ACC112 (cell line): Measurements from ENCODE around the gene SLC15A1.

Source experiments
- H2AFZ ChIP-seq: fragments of 200-600 bp; sonication (generic); one replicate; pipeline ENCODE4 v1.6.0; 2017; ENCODE audit warnings: antibody characterized with exemption, low read length; ENCODE audit not compliant: unreplicated experiment
- H3K27ac ChIP-seq: fragments of 200-600 bp; sonication (generic); 2 replicates; pipeline ENCODE4 v1.5.1; 2014; ENCODE audit warnings: low read depth, mild to moderate bottlenecking, antibody characterized with exemption, low read length, moderate library complexity
- H3K27me3 ChIP-seq: fragments of 200-600 bp; sonication (generic); 2 replicates; pipeline ENCODE4 v1.6.1; 2014; ENCODE audit warnings: mild to moderate bottlenecking, antibody characterized with exemption, low read length, moderate library complexity, mixed read lengths; ENCODE audit not compliant: insufficient read depth
- H3K36me3 ChIP-seq: fragments of 200-600 bp; sonication (generic); 2 replicates; pipeline ENCODE4 v1.6.1; 2016; ENCODE audit warnings: mild to moderate bottlenecking, antibody characterized with exemption, low read length, moderate library complexity, mixed read lengths; ENCODE audit not compliant: insufficient read depth
- H3K4me1 ChIP-seq: fragments of 200-600 bp; sonication (generic); one replicate; pipeline ENCODE4 v1.6.1; 2016; ENCODE audit warnings: low read length, mixed read lengths; ENCODE audit not compliant: insufficient read depth, unreplicated experiment, control insufficient read depth
- H3K4me3 ChIP-seq: fragments of 200-600 bp; sonication (generic); 2 replicates; pipeline ENCODE4 v1.5.1; 2014; ENCODE audit warnings: mild to moderate bottlenecking, low read depth, low read length
- H3K79me2 ChIP-seq: fragments of 200-600 bp; sonication (generic); one replicate; pipeline ENCODE4 v1.6.0; 2016; ENCODE audit warnings: low read length; ENCODE audit not compliant: control insufficient read depth, unreplicated experiment, insufficient read depth

Gene SLC15A1

DNA sequence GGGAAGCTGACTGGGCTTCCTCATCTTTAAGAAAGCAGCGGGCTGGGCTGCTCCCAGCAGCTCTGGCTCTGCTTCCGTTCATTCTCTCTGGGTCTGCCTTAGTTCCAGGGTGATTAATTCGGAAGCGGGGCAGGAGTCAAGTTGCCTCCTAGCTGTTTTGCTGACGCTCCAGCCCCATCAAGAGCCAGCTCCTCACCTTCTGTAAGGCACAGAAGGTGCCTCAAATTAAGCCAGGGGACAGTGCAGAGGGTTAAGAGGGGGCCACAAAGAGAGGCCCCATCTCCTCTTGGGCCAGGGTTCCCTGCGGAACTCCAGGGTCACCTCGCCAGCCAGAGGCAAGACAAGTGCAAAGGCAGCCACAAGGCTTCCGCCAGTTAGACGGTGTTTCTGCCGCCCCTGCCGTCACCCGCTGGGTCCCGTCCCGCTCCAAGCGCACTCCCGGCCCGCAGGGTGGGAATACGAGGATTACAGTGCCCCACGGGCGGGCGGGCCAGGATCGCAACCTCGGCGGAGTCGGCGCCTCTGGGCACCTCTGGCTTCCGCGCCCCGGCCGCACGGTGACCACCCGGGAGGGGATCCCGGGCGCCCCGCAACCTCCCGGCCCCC lies 508 bp downstream of the SLC15A1 start:
- Histone ChIP-seq H3K4me3 (peak overlapping the region; percentile 57), H2AFZ (no peak overlapping the region), H3K27ac (no peak overlapping the region)

DNA sequence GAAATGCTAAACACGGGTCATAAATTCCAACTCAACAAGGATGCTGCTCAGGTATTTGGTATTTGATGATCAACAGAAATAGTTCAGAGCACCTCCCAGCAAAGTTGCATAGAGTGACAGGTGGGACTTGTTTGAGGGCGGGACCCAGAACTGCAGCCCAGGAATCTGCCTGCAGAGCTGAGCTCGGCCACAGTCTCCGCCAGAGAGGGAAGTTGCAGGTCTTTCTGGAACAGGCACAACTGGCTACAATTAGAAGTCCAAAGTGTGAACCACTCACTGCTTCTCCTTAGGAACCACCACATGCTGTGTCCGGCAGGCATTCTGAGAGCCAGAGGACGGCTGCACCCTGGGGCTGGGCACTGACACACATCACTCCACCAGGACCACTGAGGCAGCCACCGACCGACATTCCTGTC lies 1.1 kb downstream of the SLC15A1 start:
- no peaks in the 10 kb centered on the region for H3K36me3 ChIP-seq
- H3K27ac ChIP-seq, result no peak overlapping the region
- H3K4me3 ChIP-seq, result peak overlapping the region; percentile 57; the same call in 1 of the 2 replicates
- H2AFZ ChIP-seq, result no peak overlapping the region
- H3K4me1 ChIP-seq, result peaks cover 3% of the 10 kb centered on the region
- H3K27me3 ChIP-seq, result peaks cover 40% of the 10 kb centered on the region
- no peaks in the 10 kb centered on the region for H3K79me2 ChIP-seq

More for the DNA sequence above, 508 bp downstream of the SLC15A1 start:
- Histone ChIP-seq H3K36me3 (no peaks in the 10 kb centered on the region), H3K27me3 (peaks cover 40% of the 10 kb centered on the region), H3K79me2 (no peaks in the 10 kb centered on the region), H3K4me1 (peaks cover 3% of the 10 kb centered on the region)

DNA sequence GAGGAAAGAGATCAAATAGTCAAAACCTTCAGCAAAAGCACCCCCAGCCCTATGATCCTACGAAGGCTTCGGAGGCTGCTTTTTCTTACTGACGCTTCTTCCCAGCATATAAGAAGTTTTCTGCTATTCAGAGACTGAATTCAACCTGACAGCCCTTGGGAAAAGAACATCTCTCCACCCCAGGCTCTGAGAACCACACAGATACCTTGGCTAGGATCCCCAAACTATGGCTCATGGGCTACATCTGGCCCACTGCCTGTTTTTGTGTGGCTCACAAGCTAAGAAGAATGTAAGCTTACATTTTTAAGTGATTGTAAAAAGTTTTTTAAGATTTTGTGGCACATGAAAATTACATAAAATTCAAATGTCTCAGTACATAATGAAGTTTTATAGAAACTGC lies 3.0 kb downstream of the SLC15A1 start:
- Histone ChIP-seq H2AFZ (no peak overlapping the region), H3K36me3 (no peaks in the 10 kb centered on the region), H3K27me3 (peaks cover 31% of the 10 kb centered on the region), H3K27ac (no peak overlapping the region), H3K4me3 (no peak overlapping the region), H3K4me1 (peaks cover 3% of the 10 kb centered on the region), H3K79me2 (no peaks in the 10 kb centered on the region)

DNA sequence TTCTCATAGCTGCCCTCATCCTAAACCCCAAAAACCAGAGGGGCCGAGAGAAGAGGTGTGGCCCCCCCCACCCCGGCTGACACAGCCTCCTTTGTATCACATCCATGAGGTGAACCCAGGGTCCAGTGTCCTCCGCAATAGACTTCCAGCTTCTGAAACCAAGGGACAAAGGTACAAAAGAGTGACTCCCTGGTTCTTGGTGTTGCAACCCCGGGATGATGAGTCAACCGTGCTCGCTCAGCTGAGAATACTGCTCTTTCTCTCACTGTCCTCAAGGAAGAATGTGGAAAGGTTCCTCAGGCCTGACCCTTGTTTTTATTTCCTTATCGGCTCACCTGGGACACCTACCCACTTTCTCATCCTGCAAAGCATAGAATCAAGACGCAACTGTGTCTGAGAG lies 5.5 kb downstream of the SLC15A1 start:
- peaks cover 17% of the 10 kb centered on the region for H3K27me3 ChIP-seq
- H3K36me3 ChIP-seq, result no peaks in the 10 kb centered on the region
- H3K4me3 ChIP-seq, result no peak overlapping the region
- H3K4me1 ChIP-seq, result peaks cover 3% of the 10 kb centered on the region
- no peaks in the 10 kb centered on the region for H3K79me2 ChIP-seq
- no peak overlapping the region for H3K27ac ChIP-seq
- no peak overlapping the region for H2AFZ ChIP-seq

DNA sequence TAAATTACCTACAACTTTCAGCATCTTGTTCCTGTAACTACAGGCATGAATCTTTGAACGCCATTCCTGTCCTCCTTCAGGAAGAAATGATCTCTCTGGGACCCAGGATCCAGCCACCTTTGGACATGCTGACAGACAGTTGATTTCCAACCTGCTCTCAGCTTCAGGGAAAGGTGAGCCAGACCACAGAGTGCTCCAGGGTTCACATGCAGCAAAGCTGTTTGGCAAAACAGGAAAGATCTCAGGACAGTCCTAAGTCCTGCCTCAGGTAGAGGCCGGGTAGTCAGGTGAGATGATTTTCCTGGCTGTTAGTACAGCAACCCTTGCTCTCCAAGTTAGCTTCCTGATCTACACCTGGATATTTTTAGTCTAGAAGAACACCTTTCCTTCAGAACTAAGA lies 9.1 kb downstream of the SLC15A1 start:
- peaks cover 3% of the 10 kb centered on the region for H3K4me1 ChIP-seq
- no peak overlapping the region for H2AFZ ChIP-seq
- no peaks in the 10 kb centered on the region for H3K27me3 ChIP-seq
- H3K79me2 ChIP-seq, result no peaks in the 10 kb centered on the region
- no peak overlapping the region for H3K27ac ChIP-seq
- no peak overlapping the region for H3K4me3 ChIP-seq
- H3K36me3 ChIP-seq, result no peaks in the 10 kb centered on the region

DNA sequence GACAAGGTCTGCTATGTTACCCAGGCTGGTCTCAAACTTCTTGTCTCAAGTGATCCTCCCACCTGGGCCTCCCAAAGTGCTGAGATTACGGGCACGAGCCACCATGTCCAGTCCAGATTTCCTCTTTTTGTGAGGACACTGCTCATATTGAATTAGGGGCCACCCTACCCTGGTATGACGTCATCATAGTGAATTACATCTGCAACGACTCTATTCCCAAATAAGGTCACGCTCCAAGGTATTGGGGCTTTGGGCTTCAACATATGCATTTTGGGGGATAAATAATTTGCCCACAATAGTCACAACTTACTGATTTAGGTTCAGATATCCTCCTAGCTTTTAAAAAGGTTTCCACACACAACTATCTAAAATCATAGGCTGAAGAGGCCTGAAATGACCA lies 9.5 kb downstream of the SLC15A1 start:
- no peaks in the 10 kb centered on the region for H3K79me2 ChIP-seq
- no peak overlapping the region for H3K4me3 ChIP-seq
- H3K36me3 ChIP-seq, result no peaks in the 10 kb centered on the region
- H2AFZ ChIP-seq, result no peak overlapping the region
- H3K4me1 ChIP-seq, result peaks cover 3% of the 10 kb centered on the region
- no peaks in the 10 kb centered on the region for H3K27me3 ChIP-seq
- no peak overlapping the region for H3K27ac ChIP-seq

DNA sequence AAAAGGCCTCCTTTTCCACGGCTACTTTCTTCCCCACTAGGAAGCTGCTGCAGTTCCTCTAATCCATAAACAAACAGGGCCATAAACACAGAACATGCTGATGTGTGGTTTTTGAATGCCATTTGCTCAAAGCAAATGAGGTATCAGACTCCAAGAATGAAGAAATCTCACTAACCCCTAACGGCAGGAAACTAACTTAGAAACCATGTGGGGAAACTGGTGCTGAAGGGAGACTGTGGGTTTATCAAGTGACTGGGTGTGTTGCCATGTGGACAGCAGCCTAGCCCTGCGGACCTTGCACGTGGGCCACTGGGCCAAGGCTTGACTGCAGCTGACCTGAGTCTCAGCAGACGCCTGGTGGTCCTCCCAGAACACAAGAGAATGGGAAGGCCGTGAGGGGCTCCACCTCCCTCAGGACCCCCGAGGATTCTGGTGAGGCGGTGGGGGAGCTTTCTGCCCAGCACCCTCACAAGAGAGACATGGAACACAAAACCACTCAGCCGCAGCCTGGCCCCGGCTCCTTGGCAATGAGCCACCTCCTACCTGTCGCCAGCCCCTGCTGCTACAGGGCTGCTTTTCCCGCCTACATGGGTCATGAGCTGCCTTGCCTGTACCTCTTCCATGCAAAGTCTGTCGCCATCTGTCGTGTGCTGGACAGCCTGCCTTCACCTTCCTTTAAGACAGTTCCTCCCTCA lies 10.6 kb downstream of the SLC15A1 start:
- Histone ChIP-seq H3K4me3 (no peak overlapping the region), H3K36me3 (no peaks in the 10 kb centered on the region), H3K79me2 (no peaks in the 10 kb centered on the region), H3K4me1 (no peaks in the 10 kb centered on the region), H2AFZ (no peak overlapping the region), H3K27me3 (no peaks in the 10 kb centered on the region), H3K27ac (no peak overlapping the region)

DNA sequence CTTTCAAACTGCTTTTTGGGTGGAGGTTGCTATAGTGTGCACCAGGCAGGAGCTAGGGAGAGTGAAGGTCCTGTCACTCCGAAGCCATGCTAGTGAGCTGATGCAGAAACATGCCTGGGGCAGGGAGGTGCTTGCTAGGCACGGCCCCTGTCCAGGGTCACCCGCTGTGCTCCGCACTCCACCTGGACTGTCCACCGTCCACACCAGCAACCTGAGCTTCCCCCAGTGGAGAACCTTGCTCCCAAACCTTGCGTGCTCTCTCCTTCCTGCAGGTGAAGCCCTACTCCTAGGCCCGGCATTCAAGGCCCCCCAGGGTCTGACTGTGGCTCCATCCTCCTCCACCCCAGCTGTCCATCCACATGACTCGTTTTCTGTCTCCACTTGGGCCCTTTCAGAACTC lies 12.3 kb downstream of the SLC15A1 start:
- Histone ChIP-seq H3K36me3 (no peaks in the 10 kb centered on the region), H3K4me3 (no peak overlapping the region), H3K79me2 (no peaks in the 10 kb centered on the region), H3K27ac (no peak overlapping the region), H2AFZ (no peak overlapping the region), H3K27me3 (no peaks in the 10 kb centered on the region), H3K4me1 (no peaks in the 10 kb centered on the region)

DNA sequence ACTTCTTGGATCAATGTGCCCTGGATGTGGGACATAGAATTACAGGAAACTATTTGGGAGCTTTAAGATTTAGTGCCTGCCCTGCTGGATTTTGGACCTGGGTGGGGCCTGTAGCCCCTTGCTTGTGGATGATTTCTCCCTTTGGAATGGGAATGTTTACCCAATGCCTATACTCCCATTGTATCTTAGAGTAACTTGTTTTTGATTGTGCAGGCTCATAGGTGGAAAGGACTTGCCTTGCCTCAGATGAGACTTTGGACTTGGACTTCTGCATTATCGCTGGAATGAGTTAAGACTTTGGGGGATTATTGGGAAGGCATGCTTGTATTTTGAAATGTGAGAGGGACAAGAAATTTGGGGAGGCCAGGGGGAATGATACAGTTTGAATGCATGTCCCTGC lies 13.5 kb downstream of the SLC15A1 start:
- Histone ChIP-seq H2AFZ (no peak overlapping the region), H3K4me1 (no peaks in the 10 kb centered on the region), H3K79me2 (no peaks in the 10 kb centered on the region), H3K27ac (no peak overlapping the region), H3K36me3 (no peaks in the 10 kb centered on the region), H3K27me3 (no peaks in the 10 kb centered on the region), H3K4me3 (no peak overlapping the region)

DNA sequence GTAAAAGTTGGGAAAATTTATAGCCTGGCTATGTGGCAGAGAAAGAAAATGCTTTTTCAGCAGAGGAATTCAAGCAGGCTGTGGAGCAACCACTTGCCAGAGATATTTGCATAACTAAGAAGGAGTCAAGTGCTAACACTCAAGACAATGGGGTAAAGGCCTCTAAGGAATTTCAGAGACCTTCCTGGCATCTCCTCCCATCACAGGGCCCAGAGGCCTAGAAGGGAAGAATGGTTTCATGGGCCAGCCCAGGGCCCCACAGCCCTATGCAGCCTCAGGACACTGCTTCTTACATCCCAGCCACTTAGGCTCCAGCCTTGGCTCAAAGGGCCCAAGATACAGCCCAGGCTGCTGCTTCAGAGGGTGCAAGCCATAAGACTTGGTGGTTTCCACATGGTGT lies 14.3 kb downstream of the SLC15A1 start:
- H3K4me3 ChIP-seq, result no peak overlapping the region
- no peaks in the 10 kb centered on the region for H3K27me3 ChIP-seq
- H3K36me3 ChIP-seq, result no peaks in the 10 kb centered on the region
- no peak overlapping the region for H2AFZ ChIP-seq
- H3K4me1 ChIP-seq, result no peaks in the 10 kb centered on the region
- H3K27ac ChIP-seq, result no peak overlapping the region
- H3K79me2 ChIP-seq, result no peaks in the 10 kb centered on the region

DNA sequence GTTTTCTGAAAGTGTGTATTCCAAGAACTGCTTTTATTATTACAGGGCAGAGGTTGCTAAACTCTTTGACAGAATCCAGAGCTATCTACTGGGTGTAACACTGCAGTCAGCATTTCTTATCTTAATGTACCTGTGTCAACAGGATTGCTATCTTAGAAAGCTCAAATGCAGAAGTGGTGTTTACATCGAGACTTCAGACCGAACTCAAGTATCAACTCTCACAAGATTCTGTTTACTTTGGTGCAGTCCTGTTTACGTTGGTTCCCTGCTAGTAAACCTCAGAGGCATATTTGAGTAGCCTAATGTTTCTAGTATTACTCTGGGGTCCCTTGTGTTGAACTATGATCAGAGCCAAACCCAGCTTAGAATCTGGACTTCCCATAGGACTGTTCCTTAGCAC lies 20.5 kb downstream of the SLC15A1 start:
- Histone ChIP-seq H3K4me1 (no peaks in the 10 kb centered on the region), H3K27ac (no peak overlapping the region), H3K36me3 (no peaks in the 10 kb centered on the region), H2AFZ (no peak overlapping the region), H3K4me3 (no peak overlapping the region), H3K27me3 (no peaks in the 10 kb centered on the region), H3K79me2 (no peaks in the 10 kb centered on the region)
